Cardiac ventricle fibroblast (primary cell): Measurements from ENCODE around the gene KBTBD13. TPM values are rescaled to one million over a fixed set of nuclear protein-coding genes. Genes with fewer than 3 reads are reported as not detected.

ENCODE experiments used
- total RNA-seq: library from RNA; depleted of rRNA; stranded (reverse); fragments of >200 nt; gene quantifications from 2 replicates; pipeline ENCODE4 v1.2.3, GENCODE V29; 2015

Gene KBTBD13
- not detected in 2 replicates for total RNA-seq

DNA sequence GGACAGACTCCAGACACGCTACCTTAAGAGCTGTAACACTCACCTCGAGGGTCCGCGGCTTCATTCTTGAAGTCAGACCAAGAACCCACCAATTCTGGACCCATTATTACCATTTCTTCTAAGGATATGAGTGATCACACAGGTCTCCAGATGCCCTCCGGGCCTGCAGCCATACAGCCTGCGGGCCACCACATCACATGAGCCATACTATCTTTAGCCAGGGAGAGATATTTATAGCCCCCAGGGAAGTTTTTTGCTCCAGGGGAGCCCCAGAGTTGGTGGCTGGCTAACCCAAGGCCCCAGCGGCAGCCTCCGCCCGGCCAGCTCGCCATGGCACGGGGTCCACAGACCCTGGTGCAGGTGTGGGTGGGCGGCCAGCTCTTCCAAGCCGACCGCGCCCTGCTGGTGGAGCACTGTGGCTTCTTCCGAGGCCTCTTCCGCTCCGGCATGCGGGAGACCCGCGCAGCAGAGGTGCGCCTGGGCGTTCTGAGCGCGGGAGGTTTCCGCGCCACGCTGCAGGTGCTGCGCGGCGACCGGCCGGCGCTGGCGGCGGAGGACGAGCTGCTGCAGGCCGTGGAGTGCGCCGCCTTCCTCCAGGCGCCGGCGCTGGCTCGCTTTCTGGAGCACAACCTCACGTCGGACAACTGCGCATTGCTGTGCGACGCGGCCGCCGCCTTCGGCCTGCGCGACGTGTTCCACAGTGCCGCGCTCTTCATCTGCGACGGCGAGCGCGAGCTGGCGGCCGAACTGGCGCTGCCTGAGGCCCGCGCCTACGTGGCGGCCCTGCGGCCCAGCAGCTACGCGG lies at the start of gene KBTBD13:
Gene KBTBD13 (plus strand): TSS at position 261 of the 805 bp plus-strand sequence. CDS start 70 bp downstream, at position 331.

DNA sequence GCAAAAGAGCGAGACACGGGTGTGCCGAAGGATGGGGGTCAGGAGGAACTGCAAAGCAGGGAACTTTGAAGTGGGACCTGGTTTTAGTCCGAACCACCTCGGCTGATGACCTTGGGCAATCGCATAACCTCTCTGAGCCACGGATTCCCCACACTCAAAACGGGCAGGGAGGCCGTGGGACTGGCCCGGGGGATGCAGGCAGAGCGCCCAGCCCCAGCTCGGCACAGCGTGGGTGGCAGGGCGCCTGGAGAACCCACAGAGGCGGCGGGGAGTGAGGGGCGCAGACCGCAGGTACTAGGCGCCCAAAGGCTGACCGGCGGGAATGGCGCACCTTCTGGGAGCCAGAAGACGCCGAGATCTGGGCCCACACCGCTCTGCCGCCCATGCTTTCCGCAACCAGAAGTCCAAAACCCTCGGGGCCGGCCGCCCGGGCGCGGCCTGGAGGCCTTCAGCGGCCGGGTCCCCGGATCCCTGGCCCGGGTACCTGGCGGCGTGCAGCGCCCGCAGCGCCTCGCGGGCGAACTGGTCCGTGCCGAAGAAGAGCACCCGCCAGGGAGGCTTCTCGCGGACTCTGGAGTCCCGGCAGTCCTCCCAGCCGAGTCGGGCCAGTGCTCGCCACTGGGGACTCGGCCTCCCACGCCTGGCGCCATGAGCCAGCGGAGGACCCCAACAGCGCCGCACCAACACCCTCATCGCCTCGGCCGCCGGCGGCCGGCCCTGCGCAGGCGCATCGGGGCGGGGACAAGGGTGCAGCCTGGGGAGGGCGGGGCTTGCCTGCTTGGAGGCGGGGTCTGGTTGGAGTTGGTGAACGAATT lies 47.4 kb upstream of the KBTBD13 start, which contains the start of gene MTFMT:
Gene MTFMT (minus strand): TSS at position 719 of the 815 bp plus-strand sequence. CDS start 26 bp downstream, at position 693.

DNA sequence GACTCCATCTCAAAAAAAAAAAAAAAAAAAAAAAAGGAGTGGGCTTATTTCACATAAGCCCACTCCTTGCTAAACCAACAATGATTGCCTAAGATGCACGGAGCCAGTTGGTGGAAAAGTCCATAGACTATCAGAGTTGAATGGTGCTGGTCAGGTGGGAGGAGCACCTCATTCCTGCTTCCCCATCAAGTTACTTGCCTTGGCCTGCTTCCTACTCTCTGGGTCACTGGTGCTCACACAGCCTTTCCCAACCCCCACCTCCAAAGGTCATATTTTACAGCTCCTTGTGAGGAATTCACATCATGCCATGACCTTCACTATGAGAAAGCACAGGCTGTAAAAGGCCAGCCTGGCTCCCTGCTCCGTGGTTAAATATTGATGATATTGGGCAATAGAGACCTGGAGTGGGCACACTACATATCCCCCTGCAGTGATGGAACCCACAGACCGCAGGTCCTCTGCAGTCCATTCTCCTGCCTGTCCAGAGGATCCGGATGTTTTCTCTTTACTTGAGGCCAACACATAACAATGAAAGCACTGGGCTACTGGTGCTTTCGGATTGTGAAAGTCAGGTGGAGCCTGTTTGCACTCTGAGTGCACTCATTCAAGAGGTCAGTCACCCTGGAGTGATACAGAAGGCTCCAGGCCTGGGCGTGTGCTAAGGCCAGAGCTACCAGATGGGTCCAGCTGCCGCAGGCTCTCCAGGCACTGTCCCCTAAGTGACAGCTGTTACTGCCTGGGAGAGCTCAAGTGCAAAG lies 31.6 kb upstream of the KBTBD13 start, which contains the start of gene SLC51B:
Gene SLC51B (plus strand): TSS at position 664 of the 758 bp plus-strand sequence. CDS start 4,618 bp downstream, outside the sequence.

DNA sequence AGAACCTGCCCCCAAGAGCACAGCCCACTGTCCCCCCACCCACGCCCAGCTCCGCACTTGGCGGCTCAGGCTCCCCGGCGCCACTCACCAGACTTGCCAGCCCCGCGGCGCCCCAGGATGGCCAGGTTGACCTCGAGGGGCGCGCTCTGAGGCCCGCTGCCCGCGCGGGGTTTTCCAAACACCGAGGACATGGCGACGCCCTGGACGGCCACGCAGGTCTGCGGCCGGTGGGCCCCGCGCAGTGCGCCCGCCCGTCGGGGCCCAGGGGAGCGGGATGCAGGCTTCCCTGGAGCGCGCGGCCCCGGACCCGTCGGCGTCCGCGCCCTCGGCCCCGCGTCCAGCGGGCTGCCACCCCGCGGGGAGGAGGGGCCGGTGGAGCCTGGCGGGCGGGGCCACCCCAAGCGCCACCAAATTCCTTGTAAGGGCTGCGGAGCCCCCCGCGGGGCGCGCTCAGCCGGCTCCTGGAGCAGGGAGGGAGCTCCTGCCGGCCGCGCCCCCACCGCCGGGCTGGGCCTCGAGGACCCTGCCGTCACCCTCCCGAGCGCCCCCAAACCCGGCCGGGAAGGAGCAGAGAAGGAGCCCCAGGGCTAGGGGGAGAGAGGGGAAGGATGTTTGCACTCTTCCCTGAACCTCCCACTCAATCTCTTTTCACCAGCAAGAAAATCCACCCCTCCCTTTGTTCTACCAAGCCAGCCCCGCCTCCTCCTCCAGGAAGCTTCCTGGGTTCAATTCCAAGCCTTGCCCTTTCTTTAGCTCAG lies 8.7 kb upstream of the KBTBD13 start, which contains the start of gene RASL12:
Gene RASL12 (minus strand): TSS at position 347 of the 758 bp plus-strand sequence. CDS start 156 bp downstream, at position 191.

DNA sequence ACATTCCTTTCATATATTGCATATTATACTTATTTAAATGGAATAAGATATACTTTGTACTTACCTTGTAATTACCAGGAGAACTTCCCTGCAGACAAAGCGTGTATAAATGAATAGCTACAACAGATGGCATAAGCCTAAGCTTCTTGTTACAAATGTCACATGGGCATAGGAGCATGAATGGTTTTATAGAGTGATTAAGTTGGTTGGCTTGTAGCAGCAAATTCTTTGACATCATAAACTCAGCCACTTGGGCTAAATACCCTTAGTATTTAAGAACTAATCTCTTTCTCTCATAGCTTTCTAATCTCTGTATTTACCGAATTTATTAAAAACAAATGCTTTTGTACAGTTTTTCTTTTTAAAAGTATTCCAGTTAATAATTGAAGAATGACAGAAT lies 38.5 kb downstream of the KBTBD13 start, which contains the start of gene UBAP1L:
Gene UBAP1L (minus strand): TSS at position 115 of the 400 bp plus-strand sequence. CDS start 8,985 bp downstream, outside the sequence.

Other genes starting within 250 kb of the KBTBD13 start
- gene PLEKHO2, start 234.8 kb upstream of the KBTBD13 start, total RNA-seq: 18.7 and 22.7 TPM in 2 replicates
- 3.3 and 3.6 TPM in 2 replicates for gene ANKDD1A, start 164.8 kb upstream of the KBTBD13 start, total RNA-seq
- gene SPG21, start 86.8 kb upstream of the KBTBD13 start, total RNA-seq: 69.1 and 69.5 TPM in 2 replicates
- gene MTFMT, start 47.1 kb upstream of the KBTBD13 start, total RNA-seq: 16.2 and 21.5 TPM in 2 replicates
- not detected in 2 replicates for gene SLC51B, start 31.4 kb upstream of the KBTBD13 start, total RNA-seq
- gene RASL12, start 8.8 kb upstream of the KBTBD13 start, total RNA-seq: 6.7 and 8.1 TPM in 2 replicates
- gene UBAP1L, start 38.5 kb downstream of the KBTBD13 start, total RNA-seq: 0.39 and 0.75 TPM in 2 replicates
- gene PDCD7, start 57.1 kb downstream of the KBTBD13 start, total RNA-seq: 21.8 and 30.0 TPM in 2 replicates
- 24.2 and 33.9 TPM in 2 replicates for gene CLPX, start 108.6 kb downstream of the KBTBD13 start, total RNA-seq
- gene CILP, start 134.7 kb downstream of the KBTBD13 start, total RNA-seq: 5.5 and 6.7 TPM in 2 replicates
- gene PARP16, start 210.1 kb downstream of the KBTBD13 start, total RNA-seq: 4.0 and 5.2 TPM in 2 replicates
- not detected in 2 replicates for gene RNU5A-1, start 219.3 kb downstream of the KBTBD13 start, total RNA-seq
- not detected in 2 replicates for gene RNU5B-1, start 227.9 kb downstream of the KBTBD13 start, total RNA-seq